Stimulated activated naive CD4-positive, alpha-beta T cell (primary cell): Measurements from ENCODE around the gene RNF115.
"Not testable (repeated sequence)": the region's sequence is repeated elsewhere in the genome, so short reads cannot be mapped to it uniquely, and the experiment has no call there.

Source experiments
- DNase-seq, 6 experiments: peaks; one replicate each; lab custom pipeline; 2025; lab: John Stamatoyannopoulos, UW

RNF115 gene

DNA sequence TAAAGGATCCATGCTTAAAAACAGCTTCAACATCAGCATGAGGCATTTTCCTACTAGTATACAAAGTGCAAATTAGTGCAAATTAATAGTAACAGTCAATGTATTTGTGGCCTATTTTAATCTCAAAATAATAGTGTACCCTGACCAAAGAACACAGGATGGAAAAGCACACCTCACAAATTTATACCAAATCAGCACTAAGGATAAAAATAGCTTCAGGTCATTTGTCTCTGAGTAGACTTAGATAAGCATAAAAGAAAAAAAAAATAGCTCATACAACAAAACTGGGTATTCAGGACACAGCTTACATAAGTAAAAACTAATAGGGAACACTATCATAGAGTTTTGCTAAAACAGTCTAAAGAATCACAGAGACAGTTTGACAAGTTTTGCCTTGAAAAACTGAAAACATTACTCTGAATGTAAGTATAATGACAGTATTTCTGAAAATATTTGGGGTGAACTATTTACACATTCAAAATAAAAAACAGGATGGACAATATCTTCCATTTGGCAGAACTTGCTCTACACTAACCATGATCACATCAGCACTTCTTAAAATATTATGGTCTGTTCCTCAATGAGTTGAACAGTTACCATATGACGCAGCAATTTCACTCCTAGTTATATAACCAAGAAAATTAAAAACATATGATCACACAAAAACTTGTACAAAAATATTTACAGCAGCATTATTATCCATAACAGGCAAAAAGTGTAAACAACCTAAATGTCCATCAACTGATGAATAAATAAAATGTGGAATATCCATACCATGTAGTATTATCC, 46.3 kb downstream of the RNF115 start:
- no peak for DNase-seq

GRCh38 chr1:145773423-145773822, 50.5 kb downstream of the RNF115 start:
- DNase-seq = no peak

GRCh38 chr1:145771056-145771455, 52.8 kb downstream of the RNF115 start:
- no peak for DNase-seq

- not testable (repeated sequence) for DNase-seq
Measured at GRCh38 chr1:145768004-145768403, 55.9 kb downstream of the RNF115 start.

DNA sequence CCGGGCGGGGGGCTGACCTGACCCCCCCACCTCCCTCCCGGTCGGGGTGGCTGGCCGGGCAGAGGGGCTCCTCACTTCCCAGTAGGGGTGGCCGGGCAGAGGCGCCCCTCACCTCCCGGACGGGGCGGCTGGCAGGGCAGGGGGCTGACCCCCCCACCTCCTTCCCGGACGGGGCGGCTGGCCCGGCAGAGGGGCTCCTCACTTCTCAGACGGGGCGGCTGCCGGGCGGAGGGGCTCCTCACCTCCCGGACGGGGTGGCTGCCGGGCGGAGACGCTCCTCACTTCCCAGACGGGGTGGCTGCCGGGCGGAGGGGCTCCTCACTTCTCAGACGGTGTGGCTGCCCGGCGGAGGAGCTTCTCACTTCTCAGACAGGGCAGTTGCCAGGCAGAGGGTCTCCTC, 57.0 kb downstream of the RNF115 start:
- not testable (repeated sequence) for DNase-seq

- not testable (repeated sequence) for DNase-seq
Measured at GRCh38 chr1:145765585-145766360, 58.1 kb downstream of the RNF115 start.

- DNase-seq = not testable (repeated sequence)
Measured at GRCh38 chr1:145765127-145765526, 58.8 kb downstream of the RNF115 start.

DNA sequence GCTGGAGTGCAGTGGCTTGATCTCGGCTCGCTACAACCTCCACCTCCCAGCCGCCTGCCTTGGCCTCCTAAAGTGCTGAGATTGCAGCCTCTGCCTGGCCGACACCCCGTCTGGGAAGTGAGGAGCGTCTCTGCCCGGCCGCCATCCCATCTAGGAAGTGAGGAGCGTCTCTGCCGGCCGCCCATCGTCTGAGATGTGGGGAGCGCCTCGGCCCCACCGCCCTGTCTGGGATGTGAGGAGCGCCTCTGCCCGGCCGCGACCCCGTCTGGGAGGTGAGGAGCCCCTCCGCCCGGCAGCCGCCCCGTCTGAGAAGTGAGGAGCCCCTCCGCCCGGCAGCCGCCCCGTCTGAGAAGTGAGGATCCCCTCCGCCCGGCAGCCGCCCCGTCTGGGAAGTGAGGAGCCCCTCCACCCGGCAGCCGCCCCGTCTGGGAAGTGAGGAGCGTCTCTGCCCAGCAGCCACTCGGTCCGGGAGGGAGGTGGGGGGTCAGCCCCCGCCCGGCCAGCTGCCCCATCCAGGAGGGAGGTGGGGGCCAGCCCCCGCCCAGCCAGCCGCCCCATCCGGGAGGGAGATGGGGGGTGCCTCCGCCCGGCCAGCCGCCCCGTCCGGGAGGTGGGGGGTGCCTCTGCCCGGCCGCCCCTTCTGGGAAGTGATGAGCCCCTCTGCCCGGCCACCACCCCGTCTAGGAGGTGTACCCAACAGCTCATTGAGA, 59.5 kb downstream of the RNF115 start:
- not testable (repeated sequence) for DNase-seq

- DNase-seq = not testable (repeated sequence)
Measured at GRCh38 chr1:145762001-145762400, 61.9 kb downstream of the RNF115 start.

- DNase-seq = not testable (repeated sequence)
Measured at GRCh38 chr1:145761498-145761897, 62.4 kb downstream of the RNF115 start.

- DNase-seq = not testable (repeated sequence)
Measured at GRCh38 chr1:145760395-145760949, 63.4 kb downstream of the RNF115 start.

DNA sequence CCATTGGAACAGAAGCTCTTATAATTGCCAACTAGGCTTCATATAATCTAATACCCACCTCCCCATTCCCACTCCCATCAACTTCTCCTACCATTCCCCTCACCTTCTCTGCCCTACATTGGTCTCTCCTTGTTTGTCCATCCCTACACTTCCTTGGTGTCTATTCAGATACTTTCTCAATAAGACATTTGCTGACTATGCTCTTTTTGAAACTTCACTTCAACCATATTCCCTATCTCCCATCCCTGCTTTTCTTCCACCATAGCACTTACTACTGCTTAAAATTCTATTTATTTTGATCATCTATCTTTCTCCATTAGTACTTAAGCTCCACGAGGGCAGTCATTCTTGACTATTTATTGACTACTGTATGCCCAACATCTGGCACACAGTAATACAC, 64.2 kb downstream of the RNF115 start:
- no peak for DNase-seq

- no peak for DNase-seq
Measured at GRCh38 chr1:145758575-145758974, 65.3 kb downstream of the RNF115 start.

GRCh38 chr1:145758116-145758515, 65.8 kb downstream of the RNF115 start:
- DNase-seq = no peak

DNA sequence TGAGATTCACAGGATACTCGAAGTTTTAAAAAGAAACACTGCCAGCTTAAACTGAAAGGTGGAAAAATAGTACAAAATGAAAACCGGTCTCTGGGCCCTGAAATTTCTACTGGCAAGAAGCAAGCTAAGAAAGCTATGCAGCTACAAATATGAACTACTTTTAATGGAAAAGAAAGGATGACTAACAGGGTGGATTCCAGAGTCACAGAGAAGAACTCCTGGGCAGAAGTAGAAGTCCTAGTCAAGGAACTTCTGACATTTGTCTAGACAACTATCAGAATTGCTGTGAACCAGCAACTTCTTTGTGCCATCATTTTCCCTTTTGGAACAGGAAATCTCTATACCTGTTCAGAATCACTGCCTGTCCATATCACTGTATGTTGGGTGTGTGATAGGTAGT, 66.5 kb downstream of the RNF115 start:
- no peak for DNase-seq

DNA sequence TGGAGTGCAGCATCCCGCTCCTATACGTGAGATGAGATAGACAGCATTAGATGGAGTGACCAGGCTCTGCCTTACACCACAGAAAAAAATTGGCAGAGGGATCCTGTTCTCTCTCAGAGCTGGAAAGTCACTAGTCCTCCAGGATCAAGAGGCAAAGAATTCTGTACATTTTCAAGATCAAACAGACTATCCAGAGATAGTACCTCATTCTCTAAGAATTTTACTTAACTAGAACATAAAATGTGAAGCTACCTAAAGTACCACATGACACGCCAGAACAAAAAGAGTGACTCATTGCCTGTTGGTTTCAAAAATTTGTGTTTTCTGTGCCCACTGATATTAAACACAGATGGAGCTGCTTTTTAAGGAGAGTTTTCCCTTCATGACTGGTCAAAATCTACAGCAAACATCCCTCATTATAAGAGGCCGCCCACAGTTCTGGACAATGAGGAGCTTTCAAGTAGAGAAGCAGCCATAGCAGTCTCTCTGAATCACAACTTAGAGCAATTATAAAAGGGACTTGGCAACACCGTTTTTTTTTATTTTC, 72.3 kb downstream of the RNF115 start:
- DNase-seq = no peak

GRCh38 chr1:145750426-145750825, 73.5 kb downstream of the RNF115 start:
- DNase-seq = no peak

- DNase-seq = no peak
Measured at GRCh38 chr1:145747398-145748247, 76.3 kb downstream of the RNF115 start.

DNA sequence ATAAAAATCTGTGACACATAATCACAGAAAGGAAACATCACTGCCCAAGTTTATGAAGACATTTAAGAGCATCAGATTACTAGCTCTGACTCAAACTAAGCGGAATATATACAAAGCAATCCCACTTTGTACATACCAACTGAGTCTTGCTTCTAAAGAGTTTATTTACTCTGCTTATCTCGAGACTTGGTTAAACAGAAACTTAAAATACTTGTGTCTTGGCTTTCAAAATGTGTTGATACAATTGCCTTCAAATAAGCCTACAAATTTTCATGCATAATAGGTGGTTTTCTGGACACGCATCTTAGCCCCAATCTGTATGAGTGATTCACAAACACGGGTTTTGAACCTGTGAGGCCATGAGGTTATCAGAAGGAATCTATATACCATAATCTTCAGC, 83.6 kb downstream of the RNF115 start:
- DNase-seq = no peak

GRCh38 chr1:145736191-145736590, 87.7 kb downstream of the RNF115 start:
- no peak for DNase-seq

DNA sequence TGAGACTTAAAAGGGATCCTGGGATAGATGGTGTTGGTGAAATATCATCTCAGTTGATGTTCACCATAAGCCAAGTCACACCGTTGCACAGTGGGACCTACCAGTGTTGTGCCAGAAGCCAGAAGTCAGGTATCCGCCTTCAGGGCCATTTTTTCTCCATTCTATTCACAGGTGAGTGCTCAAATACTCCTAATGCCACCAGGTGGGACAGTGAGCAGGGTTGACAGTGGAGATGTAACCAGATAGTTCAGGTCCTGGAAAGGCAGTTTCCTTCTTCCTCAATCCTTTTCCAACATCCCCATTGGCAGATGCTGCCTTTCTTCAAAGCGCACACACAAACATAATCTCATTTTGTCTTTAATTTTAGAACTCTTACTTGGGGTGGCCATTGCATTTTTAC, 93.0 kb downstream of the RNF115 start:
- DNase-seq = no peak
